GM19238 (cell line): ENCODE results near the gene IL6.

Source experiments
- DNase-seq: peaks from one replicate; pipeline ENCODE4 v3.0.0; 2011; ENCODE audit warnings: low spot score; ENCODE audit not compliant: insufficient read length

IL6 gene

DNA sequence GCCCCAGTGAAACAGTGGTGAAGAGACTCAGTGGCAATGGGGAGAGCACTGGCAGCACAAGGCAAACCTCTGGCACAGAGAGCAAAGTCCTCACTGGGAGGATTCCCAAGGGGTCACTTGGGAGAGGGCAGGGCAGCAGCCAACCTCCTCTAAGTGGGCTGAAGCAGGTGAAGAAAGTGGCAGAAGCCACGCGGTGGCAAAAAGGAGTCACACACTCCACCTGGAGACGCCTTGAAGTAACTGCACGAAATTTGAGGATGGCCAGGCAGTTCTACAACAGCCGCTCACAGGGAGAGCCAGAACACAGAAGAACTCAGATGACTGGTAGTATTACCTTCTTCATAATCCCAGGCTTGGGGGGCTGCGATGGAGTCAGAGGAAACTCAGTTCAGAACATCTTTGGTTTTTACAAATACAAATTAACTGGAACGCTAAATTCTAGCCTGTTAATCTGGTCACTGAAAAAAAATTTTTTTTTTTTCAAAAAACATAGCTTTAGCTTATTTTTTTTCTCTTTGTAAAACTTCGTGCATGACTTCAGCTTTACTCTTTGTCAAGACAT, 574 bp upstream of the IL6 start:
- DNase-seq = peak; percentile 38

- no peak for DNase-seq
Measured at GRCh38 chr7:22727714-22728035, 675 bp downstream of the IL6 start.

DNA sequence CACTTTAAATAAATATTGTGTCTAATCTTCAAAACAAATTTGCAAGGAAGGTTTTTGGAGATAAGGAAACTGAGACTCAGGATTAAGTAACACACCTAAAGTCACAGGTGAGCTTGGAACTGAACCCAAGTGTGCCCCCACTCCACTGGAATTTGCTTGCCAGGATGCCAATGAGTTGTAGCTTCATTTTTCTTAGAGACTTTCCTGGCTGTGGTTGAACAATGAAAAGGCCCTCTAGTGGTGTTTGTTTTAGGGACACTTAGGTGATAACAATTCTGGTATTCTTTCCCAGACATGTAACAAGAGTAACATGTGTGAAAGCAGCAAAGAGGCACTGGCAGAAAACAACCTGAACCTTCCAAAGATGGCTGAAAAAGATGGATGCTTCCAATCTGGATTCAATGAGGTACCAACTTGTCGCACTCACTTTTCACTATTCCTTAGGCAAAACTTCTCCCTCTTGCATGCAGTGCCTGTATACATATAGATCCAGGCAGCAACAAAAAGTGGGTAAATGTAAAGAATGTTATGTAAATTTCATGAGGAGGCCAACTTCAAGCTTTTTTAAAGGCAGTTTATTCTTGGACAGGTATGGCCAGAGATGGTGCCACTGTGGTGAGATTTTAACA, 1.5 kb downstream of the IL6 start:
- no peak for DNase-seq

- DNase-seq = no peak
Measured at GRCh38 chr7:22729180-22729825, 2.3 kb downstream of the IL6 start.

DNA sequence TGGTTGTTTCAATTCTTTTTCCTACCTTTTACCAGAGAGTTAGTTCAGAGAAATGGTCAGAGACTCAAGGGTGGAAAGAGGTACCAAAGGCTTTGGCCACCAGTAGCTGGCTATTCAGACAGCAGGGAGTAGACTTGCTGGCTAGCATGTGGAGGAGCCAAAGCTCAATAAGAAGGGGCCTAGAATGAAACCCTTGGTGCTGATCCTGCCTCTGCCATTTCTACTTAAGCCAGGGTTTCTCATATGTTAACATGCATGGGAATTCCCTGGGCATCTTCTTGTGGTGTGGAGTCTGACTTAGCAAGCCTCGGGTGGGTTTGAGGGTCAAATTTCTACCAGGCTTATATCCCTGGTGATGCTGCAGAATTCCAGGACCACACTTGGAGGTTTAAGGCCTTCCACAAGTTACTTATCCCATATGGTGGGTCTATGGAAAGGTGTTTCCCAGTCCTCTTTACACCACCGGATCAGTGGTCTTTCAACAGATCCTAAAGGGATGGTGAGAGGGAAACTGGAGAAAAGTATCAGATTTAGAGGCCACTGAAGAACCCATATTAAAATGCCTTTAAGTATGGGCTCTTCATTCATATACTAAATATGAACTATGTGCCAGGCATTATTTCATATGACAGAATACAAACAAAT, 3.2 kb downstream of the IL6 start:
- DNase-seq = no peak

GRCh38 chr7:22730921-22731654, 4.1 kb downstream of the IL6 start:
- DNase-seq = no peak

GRCh38 chr7:22731766-22732165, 4.8 kb downstream of the IL6 start:
- DNase-seq = no peak

DNA sequence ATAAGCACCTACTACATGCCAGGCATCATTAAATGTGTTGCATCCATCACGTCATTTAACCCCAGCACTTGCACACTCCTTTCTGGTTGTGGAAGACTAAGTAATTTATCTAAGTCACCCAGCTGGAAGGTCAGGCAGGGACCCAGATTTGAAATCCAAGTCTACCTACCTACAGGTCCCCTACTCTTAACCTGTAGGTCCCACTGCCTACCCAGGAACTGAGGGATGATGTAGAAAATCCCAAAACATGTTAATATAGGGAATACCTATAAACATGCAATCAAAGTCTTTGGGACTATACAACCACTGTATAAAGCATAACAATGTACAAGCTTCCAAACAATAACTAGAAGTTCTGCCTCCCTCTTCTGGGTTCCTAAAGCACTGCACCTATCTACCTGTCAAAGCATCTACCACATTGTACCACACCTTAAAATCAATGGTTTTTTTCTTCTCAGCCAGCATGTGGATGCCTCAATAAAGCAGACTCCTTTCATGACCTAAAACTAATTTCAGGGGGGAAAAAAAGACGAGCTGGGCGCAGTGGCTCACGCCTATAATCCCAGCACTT, 5.6 kb downstream of the IL6 start:
- no peak for DNase-seq

DNA sequence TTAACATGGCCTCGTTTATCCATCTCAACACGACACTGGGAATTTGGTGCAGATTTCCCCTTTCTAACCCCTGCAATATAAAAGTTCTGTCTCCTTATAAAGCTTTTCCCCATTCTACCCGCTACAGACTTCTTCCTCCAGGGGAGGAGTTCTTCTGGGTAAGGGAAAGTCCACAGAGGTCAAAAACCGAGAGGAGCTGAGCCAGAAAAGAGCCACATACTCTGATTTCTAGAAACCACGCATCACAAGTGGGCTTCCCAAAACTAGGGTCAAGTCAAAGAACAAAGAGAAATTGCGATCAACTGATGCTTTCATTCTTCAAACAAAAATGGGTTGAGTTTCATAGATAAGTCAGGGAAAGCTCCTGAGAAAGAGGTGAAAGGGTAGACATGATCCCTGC, 6.8 kb downstream of the IL6 start:
- no peak for DNase-seq

DNA sequence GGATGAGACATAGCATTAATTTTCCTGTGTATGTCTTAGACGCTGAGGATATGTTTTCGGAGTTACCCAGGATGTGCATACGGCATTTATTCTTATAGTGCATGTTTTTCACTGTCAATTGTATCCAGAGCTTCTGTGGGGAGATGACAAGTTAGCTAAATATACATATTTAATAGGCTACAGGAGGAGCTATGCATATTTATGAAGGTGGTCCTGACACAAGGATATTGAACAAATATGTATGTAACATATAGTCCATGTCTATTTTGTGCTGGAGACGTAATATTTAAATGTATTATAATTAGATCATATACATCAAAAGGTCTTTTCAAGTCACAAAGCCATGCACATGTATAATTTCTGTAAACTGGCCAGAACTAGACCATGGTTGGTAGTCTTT, 16.0 kb downstream of the IL6 start:
- no peak for DNase-seq

DNA sequence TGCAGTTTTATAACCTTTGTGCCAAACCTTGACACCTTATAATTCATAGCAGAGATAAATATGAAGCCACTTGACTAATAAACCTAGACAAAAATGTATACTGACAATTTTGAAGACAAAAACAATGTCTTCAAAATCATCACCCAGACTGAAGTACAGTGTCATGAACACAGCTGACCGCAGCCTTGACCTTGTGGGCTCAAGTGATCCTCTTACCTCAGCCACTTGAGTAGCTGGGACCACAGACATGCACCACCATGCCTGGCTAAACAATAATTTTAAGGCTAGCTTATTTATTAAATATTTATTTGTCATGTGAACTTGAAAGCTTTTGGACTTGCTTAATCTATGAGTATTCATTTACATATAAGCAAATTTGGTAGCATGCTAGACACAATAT, 24.3 kb downstream of the IL6 start:
- DNase-seq = no peak

GRCh38 chr7:22757338-22757994, 30.5 kb downstream of the IL6 start:
- DNase-seq = no peak

DNA sequence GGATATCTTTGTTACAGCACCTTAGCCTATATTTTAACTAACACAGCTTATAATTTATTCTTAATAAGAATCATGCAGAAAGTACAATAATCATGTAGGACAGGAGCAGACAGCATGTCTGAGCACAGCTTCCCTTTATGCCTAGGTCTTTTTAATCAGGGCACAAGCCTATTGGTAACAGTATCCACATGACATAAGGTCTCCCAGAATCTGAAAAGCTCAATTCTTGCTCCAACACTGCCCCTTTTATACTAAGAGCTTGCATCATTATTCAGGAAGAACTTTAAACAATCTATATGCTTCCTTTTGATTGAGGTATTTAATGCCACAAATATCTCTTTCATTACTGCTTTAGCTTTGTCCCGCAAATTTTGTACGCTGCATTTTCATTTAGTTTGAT, 31.6 kb downstream of the IL6 start:
- DNase-seq = no peak

GRCh38 chr7:22759721-22760120, 32.7 kb downstream of the IL6 start:
- DNase-seq = no peak

DNA sequence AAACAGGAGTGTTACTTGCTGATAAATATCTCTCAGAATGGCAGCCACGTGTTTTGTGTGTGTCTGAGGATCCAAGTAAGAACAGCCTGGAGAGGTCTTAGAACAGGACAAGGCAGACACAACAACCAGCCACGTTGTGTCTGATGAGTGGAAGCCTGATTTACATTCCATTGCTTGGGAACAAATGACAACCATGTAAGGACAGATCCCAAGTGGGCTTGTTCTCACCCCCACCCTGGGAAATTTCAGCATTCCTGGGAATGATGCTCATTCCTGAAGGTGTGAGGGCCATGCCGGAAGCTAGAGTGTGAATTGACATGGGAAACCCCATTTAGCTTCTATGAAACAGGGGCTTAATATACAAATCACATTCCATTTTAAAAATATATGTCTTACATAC, 35.9 kb downstream of the IL6 start:
- DNase-seq = no peak

- DNase-seq = no peak
Measured at GRCh38 chr7:22765609-22766008, 38.6 kb downstream of the IL6 start.

GRCh38 chr7:22771194-22771871, 44.3 kb downstream of the IL6 start:
- no peak for DNase-seq

DNA sequence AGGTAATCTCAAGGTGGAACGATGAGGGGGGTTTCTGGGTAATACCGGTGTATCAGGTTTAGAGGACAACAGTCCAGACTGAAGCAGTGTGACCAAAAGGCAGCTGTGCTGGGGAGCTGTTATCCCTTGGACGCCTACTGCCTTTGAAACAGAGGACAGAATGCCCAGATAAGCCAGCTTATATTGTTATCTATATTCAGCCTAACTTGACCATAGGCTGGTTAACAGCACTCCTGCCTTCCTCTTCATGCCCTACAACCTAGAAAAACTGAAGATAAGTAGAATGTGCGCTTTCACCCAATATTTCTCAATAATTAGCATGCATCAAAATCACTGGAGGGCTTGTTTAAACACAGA, 44.9 kb downstream of the IL6 start:
- DNase-seq = no peak

DNA sequence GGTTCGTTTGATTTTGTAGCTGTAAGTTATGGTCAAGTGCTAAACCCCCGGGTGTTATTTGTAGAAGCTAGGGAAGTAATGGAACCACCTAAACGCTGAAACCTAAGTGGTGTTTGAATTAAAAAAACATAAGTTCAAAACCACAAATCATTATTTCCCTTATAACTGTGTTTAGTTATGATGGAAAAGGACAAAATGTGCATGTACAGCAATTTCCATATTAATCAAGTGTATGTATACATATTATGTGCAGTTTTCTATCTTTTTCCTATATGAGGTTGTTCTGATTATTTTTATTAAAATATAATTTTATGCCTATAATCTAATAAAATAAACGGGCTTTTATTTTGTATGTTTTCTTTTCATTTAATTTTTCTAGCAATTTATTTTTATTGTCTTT, 45.9 kb downstream of the IL6 start:
- DNase-seq = no peak

- no peak for DNase-seq
Measured at GRCh38 chr7:22776964-22777363, 50.0 kb downstream of the IL6 start.
